GM18507 (cell line): ENCODE measurements around the gene TNS4.

ENCODE experiments used
- DNase-seq: peaks from one replicate; pipeline ENCODE4 v3.0.0; 2011; ENCODE audit warnings: low read depth; ENCODE audit not compliant: insufficient read length; ENCODE audit errors: extremely low spot score
- FAIRE-seq: peaks from 2 replicates; lab custom pipeline; 2011; peaks lifted over from hg19 to GRCh38; lab: Jason Lieb, UNC

TNS4 gene

DNA sequence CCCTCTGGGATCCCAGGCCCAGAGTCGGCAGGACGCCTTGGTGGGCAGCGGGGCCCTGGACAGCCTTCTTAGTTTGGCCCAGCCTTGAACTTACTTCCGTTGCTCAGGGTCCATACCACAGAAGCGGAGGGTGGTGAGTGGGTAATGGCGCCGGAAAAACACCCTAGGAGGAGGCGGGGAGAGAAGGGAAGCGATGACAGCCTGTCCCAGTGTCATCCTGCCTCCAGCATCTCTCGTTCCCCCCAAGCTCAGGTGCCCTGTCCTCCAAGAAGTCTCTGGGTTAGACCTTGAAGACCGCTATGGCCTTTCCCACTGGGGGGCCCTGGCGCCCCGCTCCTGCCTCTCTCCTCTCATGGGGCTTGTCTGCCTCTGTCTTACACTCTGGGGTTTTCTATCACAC lies 22.9 kb downstream of the TNS4 start:
- FAIRE-seq = no peak
- DNase-seq = no peak

DNA sequence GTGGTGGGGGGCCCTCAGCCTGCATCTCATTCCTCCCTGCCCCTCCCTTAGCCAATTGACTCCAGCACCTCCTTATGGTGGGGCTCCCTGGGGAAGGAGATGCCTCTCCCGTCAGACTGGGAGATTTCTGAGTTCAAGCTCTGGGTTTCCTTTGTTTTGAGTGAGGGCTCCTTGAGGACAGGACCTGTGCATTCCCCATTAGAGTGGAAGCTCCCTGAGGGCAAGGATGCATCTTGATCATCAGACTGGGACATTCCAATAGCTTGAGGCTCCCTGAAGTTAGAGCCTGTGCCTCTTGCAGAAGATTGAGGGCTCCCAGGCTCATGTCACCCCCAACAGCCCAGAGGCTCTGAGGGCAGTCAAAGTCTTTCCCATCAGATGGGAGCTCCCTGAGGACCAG lies 23.6 kb downstream of the TNS4 start:
- DNase-seq = no peak
- FAIRE-seq = no peak

DNA sequence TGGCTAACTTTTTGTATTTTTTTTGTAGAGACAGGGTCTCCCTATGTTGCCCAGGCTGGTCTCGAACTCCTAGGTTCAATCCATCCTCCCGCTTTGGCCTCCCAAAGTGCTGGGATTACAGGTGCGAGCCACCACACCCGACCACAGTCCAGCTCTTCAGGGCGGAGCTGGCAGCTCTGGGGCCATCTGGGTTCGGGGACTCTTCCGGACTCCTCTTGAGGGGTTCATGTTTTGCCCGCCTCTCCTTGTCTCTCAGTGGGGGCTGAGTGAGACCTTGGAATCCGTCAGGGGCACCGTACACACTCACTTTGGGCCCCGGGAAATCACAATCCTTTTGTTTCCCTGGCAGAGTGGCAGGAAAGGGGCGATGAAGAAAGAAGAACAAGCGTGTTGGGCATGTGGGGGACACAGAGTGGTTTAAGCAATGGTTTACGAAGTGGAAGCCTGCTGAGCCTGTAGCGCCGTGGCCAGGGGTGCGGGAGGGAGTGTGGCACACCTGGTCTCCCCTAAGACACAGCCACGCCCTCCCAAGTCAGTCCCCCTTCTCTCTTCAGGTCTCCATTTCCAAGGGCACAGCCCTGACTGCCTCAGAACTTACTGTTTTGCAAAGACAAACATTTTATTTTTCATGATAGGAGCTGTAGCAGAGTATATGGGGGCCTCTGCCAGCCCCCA lies 26.1 kb downstream of the TNS4 start:
- FAIRE-seq (no peak), DNase-seq (no peak)

DNA sequence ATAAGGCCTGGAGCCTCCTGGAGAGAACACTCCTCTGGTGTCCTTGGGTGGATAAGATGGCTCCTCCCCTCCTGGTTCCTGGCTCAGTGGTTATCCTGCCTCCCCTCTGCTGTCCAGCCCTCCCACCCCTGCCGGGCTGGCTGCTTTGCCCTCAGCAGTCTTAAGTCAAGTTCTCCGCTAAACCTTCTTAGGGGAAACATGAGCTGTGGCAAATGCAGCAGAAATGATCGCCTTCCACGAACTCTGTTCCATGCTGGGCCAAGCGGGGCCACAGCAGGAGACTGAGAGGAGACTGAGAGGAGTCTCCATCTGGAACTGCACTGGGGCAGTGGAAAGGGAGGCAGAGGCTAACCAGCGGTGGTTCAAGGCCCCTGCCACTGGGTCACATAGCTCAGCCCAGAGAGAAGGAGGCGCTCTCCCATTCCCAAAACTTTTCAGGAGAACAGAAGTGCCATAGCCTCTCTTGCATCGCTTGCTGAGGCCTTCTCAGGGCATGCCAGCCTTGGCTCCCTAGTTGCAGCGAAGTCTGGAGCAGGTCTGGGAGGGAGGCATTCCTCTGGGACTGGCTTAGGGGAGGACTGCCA lies 26.9 kb downstream of the TNS4 start:
- no peak for FAIRE-seq
- no peak for DNase-seq

DNA sequence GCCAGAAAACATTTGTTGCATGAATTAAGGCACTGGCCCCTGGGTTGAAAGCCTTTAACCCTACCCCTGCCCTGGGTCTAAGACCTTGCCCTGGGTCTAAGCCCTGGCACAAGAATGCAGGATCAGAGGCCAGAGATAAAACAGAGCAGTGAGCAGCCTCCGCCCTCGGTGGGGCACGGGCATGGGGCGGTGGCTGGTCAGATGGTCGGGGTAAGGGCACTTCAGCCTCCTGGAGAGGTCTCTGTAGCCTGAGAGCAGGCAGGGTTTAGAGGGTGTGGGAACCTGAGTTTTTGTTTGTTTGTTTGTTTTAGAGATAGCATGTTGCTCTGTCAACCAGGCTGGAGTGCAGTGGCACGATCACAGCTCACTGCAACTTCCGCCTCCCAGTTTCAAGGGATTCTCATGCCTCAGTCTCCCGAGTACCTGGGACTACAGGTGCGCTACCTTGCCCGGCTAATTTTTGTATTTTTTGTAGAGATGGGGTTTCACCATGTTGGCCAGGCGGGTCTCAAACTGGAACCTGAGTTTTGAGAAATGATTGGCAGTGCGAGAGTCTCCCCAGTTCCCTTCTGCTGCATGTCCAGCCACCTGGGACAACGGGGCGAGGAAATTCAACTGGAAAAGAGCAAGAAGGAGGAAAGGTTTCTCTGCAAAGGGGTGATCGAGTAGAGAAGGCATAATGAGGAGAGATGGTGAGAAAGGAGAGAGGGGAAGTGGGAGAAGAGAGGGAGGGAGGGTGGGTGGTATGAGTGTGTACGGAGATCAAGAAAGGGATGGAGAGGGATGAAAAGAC lies 27.7 kb downstream of the TNS4 start:
- DNase-seq = no peak
- no peak for FAIRE-seq

DNA sequence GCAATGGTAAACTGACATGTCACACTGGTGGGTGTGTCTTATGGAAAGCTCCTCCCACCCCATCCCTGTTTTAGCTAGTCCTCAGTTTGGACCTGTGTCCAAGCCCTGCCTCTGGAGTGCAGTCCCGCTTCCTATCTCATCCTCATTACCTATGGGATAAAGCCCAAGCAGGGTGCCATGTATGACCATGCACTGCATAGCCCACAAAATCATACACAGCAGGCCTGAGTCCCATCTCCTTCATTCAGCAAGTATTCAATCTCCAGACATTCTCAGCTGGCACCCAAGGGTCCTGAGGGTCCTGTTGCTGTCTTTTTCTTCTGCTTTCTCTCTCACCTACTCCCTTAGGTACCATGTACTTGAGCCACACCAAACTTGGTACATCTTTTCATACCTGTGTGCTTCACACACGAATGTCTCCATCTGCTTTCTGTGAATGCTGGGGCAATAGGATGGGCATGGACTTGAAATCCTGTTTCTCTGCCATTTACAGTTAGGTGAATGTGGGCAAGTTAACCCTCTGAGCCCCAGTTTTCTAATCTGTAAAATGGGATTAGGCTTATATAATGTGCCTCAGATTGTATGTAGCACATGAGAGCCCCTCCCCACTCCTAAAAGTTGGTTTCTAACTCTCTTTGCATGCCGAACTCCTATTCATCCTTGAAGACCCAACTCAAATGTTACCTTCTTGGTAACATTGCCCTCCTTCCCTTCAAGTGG lies 28.5 kb downstream of the TNS4 start:
- no peak for FAIRE-seq
- no peak for DNase-seq

DNA sequence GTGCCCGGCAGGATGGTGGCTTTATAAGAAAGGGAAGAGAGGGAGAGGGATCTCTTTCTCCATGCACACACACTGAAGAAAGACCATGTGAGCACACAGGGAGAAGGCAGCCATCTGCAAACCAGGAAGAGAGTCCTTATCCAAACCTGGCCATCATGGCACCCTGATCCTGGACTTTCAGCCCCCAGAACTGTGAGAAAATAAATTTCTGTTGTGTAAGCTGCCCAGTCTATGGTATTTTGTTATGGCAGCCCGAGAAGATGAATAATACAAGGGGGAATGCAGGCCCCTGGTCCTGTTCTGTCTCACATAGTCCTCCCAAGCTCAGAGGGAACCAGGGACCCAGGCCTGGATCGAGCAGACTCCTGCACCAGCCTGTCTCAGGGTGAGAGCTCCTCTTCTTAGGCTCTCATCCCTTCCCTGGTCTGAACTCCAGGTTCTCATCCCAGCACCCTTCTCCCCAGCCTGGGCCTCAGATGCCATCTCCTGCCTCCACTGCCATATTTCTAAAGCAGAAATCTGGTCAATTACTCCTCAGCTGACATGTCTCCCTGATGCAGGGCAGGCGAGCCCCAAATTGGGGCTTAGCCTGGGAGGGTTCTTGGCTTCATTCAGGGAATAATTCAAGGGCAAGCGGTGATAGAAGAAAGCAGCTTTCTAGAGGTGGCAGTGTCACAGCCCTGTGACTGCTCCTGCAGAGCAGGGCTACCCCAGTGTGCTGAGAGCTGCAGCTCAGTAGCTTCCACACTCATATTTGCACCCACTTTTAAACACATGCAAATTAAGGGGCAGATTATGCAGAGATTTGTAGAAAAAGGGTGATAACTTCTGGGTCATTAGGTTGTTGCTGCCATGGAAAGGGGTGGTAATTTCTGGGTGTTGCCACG lies 29.3 kb downstream of the TNS4 start:
- DNase-seq (no peak), FAIRE-seq (no peak)

DNA sequence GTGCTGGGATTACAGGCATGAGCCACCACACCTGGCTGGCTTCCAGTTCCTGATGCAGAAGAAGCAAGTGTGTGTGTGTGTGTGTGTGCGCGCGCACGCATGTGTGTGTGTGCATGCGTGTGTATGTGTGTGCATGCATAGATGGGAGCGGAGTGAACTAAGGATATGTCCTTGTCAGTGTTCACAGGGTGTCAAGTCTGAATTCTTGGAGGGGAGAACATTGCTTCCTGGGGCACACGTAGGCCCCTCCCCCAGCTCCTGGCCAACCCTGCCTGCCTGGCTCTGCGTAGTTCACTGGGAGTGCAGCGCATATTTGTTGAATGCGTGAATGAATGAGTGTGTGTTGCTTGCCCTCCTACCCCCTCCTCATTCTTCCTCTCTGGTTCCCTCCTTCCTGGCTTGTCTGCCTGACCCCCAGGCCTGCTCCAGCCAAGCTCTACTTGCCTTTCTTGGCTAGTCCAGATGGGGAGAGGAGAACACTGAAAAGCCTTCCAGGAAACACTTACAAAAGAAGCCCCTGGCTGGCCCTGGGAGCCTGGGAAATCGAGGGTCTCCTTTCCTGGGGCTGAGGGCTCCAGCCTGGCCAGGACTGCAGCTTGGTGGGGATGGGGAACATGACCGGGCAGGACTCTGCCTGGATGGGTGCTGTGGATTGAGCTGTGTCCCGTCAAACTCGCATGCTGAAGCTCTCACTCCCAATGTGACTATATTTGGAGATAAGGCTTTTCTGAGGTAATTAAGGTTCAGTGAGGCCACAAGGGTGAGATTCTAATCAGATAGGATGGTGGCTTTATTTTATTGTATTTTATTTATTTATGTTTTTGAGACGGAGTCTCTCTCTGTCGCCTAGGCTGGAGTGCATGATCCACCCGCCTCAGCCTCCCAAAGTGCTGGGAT lies 30.2 kb downstream of the TNS4 start:
- FAIRE-seq = no peak
- DNase-seq = no peak

DNA sequence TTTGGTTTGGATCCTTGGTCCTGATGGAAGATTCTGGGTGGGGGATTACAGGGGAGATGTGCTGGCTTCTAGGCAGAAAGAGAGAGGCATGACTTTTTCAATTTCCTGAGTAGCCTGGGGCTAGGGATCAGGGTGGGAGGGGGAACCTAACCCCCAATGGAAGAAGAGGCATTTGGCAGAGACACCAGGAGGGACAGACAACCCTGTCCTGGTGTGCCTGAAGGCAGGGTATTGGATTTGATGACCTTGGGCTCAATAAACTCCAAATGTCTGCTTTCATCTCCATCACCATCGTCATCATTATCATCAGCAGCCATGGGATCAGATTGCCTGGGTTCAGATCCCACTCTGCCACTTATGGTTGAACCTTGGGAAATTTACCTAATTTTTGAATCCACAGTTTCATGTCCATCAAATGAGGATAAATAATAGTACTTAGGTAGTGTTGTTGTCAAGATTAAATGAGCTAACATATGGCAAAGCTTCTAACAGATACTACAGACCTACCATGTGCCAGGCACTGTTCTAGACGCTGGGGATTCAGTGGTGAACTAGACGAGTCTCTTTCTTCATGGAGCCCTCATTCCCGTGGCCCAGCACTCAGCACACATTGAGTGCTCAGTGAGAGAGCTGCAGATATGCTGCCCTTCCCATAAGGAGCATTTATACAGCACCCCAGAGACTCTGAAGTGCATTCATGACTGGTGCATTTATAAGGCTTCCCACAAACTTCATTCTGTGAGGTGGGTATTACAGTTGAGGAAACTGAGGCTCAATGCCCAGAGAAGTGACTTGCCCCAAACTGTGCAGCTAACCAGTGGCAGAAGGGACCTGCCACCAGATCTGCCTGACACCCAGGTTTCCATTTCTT lies 31.4 kb downstream of the TNS4 start:
- FAIRE-seq = no peak
- DNase-seq = no peak

DNA sequence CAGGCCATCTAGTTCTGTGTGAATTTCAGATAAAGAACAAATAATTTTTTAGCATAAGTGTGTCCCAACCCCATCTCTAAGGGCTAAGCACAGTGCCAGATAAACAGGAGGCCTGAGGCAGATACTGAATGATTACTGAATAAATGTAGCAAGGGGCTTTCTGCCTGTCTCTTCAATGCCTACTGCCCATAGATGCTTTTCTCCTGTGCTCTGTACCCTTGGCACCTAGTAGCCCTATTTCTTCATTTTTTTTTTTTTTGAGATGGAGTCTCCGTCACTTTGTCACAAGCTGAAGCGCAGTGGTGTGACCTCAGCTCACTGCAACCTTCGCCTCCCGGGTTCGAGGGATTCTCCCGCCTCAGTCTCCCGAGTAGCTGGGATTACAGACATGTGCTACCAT lies 32.9 kb downstream of the TNS4 start:
- DNase-seq = no peak
- FAIRE-seq = no peak

DNA sequence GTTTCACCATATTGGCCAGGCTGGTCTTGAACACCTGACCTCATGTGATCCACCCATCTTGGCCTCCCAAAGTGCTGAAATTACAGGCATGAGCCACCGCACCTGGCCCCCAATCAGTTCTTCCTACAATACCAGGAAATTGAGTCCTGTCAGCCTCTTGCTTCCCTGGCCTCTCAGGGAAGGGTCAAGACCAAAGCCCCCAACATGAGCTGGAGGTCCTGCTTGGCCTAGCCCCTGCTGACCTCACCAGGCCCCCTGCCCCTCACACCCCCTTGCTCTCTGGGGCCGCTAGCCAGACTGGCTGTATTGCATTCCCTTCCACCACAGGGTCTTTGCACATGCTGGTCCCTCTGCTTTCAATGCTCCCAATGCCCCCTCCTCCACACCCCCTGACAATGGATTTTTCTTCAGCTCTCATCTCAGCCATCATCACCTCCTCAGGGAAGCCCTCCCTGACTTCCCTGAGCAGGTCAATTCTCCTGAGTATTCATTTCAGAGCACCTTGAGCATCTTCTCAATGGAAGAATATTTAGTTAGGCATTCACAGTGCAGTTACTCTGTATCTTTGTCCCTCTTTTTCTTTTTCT lies 34.0 kb downstream of the TNS4 start:
- DNase-seq (no peak), FAIRE-seq (no peak)

DNA sequence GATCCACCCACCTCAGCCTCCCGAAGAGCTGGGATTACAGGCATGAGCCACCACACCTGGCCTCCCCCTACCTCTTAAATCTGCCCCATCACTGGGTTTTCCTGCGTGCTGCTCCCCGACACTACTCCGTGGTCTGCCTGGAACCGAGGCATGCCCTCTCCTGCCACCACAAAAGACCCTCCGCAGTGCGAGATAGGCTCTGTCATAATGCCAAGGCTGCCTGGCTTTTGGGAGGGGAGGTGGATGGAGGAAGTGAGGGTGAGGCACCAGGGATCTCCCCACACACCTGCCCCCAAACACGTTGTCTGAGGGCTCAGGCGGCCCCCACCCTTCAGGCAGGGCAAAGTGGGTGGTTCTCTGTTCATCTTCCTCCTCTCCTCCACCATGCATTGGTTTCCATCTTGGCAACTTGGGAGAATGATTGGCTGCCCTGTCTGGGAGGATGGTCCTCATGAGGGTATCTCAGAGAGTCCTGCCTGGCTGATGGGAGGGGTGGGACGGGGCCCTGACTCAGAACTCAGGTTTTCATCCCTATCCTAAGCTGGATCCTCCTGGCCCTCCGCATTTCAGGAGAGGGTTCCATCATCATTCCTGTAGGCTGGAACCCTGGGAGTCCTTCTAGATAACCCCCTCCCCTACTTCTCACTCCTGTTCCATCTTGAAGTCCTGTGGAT lies 35.0 kb downstream of the TNS4 start:
- FAIRE-seq (no peak), DNase-seq (no peak)

DNA sequence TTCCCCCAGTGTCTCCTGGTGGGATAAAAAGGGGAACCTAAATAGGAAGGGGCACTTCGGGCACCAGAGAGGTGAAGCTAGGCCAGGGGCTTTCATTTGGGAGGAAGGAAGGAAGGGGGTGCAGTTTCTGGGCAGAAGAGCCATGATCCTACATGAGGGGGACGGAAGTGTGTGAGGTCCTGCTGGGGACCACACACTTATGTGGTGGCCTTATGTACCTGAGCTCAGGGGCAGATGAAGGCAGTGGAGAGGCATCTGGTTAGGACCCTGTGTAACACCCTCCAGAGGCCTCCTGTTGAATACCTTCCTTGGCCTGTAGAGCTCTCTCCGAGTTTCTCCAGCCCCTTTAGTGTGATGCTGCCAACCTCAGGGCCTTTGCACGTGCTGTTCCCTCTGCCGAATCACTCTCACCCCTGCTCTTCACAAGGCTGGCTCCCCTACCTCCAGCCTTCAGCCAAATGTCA lies 37.0 kb downstream of the TNS4 start:
- FAIRE-seq = no peak

DNA sequence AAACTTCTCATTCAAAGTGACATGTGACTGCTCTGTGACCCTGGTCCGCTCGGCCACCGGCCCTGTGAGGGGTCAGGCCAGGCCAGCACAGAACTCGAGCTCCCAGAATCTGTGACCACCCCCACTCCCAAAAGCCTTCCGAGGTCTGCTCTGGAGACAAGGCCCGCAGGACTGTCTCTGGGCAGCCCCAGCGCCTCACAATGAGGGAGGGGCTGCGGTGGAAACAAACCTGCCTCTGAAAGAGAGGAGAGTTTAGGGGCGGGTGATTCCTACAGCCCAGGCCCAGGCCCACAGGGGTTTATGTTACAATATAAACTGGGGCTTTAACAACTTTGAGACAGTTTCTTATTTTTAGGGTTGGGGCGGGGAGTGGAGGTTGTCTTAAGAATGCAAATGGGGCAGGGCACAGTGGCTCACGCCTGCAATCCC lies 38.3 kb downstream of the TNS4 start:
- no peak for DNase-seq
- FAIRE-seq = no peak

More for the DNA sequence above, 37.0 kb downstream of the TNS4 start:
- DNase-seq = no peak

DNA sequence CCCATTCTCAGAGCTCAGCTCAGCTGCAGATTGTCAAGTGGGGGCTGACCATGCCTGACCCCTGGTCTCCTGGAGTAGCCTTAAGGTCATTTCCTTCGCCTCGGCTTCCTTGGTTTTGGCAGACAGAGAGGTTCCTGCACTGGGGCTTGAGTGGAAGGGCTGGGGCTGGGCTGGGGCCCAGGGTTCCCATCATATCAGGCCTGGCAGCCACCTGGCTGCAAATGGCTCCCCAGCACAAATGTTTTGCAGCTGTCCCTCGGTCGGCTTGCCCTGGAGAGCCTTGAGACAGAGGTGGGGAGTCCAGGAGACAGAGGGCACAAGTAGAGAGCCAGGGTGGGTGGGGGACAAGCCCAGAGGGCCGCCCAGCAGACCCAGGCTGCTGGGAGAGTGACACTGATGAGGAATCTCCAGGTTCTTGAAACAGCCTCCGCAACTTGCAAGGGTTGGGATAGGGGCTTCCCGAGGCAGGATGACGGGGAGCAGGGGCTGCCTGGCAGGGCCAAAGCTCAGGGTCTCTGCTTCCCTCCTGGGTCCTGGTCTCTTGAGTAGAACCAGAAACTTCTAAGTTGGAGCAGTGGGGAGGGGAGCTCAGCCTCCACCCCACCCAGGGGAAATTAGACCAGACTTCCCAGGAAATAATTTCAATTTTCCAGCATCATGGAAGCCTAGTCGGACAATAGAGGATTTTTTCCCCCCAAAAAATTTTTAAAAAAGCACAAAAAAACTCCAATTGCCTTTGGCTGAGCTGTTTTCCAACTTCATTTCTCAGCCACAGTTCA lies 38.9 kb downstream of the TNS4 start:
- no peak for DNase-seq
- FAIRE-seq = no peak
